HepG2 (cell line): ENCODE data around the gene UBTF. TPM values are rescaled to one million over a fixed set of nuclear protein-coding genes. Genes with fewer than 3 reads are reported as not detected.

Experiments
- ETV6 ChIP-seq: sonication (generic); formaldehyde crosslinking; conservative IDR thresholded peaks from 2 replicates; pipeline ENCODE4 v1.4.0; 2020; ENCODE audit warnings: missing genetic modification reagents
- FIP1L1 ChIP-seq: fragments of 200-400 bp; formaldehyde crosslinking; IDR thresholded peaks from 2 replicates; pipeline ENCODE4 v1.6.1; 2018; ENCODE audit warnings: low read depth, mild to moderate bottlenecking, low read length, moderate library complexity, borderline replicate concordance; ENCODE audit not compliant: insufficient read depth
- HCFC1 ChIP-seq: fragments of 150-350 bp; IDR thresholded peaks from 2 replicates; pipeline ENCODE4 v1.6.1; 2014; ENCODE audit warnings: low read depth, low read length
- MAZ ChIP-seq, 2 experiments: sonication (generic) in 1 of 2; formaldehyde crosslinking in 1 of 2; IDR thresholded peaks; 2 replicates each; pipeline versions ENCODE4 v1.5.0 to v1.6.1; 2012 to 2020; ENCODE audit warnings: low read depth in 2 of 2, mild to moderate bottlenecking in 2 of 2, borderline replicate concordance in 1 of 2, improper control_type of control experiment in 1 of 2, low read length in 1 of 2, missing genetic modification reagents in 1 of 2, moderate library complexity in 1 of 2
- NCOA1 ChIP-seq: sonication (generic); formaldehyde crosslinking; IDR thresholded peaks from 2 replicates; pipeline ENCODE4 v1.9.0; 2021; ENCODE audit warnings: missing genetic modification reagents
- PCBP1 ChIP-seq: fragments of 200-400 bp; formaldehyde crosslinking; IDR thresholded peaks from 2 replicates; pipeline ENCODE4 v1.6.1; 2017; ENCODE audit warnings: mild to moderate bottlenecking, low read depth, low read length, borderline replicate concordance
- SETDB1 ChIP-seq: sonication (generic); formaldehyde crosslinking; IDR thresholded peaks from 2 replicates; pipeline ENCODE4 v1.5.1; 2020; ENCODE audit warnings: missing genetic modification reagents, mild to moderate bottlenecking, borderline replicate concordance
- SMARCE1 ChIP-seq: fragments of 450-650 bp; IDR thresholded peaks from 2 replicates; pipeline ENCODE4 v1.6.1; 2017; ENCODE audit warnings: borderline replicate concordance
- TGIF2 ChIP-seq: IDR thresholded peaks from 2 replicates; pipeline ENCODE4 v1.6.1; 2016; ENCODE audit warnings: control low read depth, missing compliant biosample characterization
- ZBTB1 ChIP-seq: sonication (generic); formaldehyde crosslinking; IDR thresholded peaks from 2 replicates; pipeline ENCODE4 v1.4.0; 2020; ENCODE audit warnings: missing genetic modification reagents, borderline replicate concordance
- ZFP62 ChIP-seq: sonication (generic); formaldehyde crosslinking; IDR thresholded peaks from 2 replicates; pipeline ENCODE4 v1.4.0; 2020; ENCODE audit warnings: missing genetic modification reagents
- ZNF10 ChIP-seq: sonication (generic); formaldehyde crosslinking; IDR thresholded peaks from 2 replicates; pipeline ENCODE4 v1.4.0; 2020; ENCODE audit warnings: mild to moderate bottlenecking, low read depth, missing genetic modification reagents, borderline replicate concordance
- ZNF317 ChIP-seq: sonication (generic); formaldehyde crosslinking; IDR thresholded peaks from 2 replicates; pipeline ENCODE4 v1.5.0; 2020; ENCODE audit warnings: mild to moderate bottlenecking, missing genetic modification reagents
- ZNF703 ChIP-seq: sonication (generic); formaldehyde crosslinking; IDR thresholded peaks from 2 replicates; pipeline ENCODE4 v1.5.1; 2020; ENCODE audit warnings: missing genetic modification reagents, mild to moderate bottlenecking, moderate library complexity, borderline replicate concordance
- polyA plus RNA-seq, 8 experiments: library from polyadenylated mRNA; depleted of rRNA in 3 of 8; stranded (reverse) in 7 of 8; unstranded in 1 of 8; fragments of >200 nt; fragmentation: Illumina TruSeq in 4 of 8; extraction: Trizol in 4 of 8; gene quantifications; 2 replicates each; pipeline versions ENCODE4 v1.2.1 to v1.2.3, GENCODE V29; 2011 to 2016; ENCODE audit warnings: low read depth in 4 of 8, missing spikeins in 1 of 8, mixed read lengths in 1 of 8; ENCODE audit not compliant: insufficient read depth in 1 of 8
- total RNA-seq, 5 experiments: library from RNA; depleted of rRNA; stranded (reverse); fragments of >200 nt; fragmentation: Illumina TruSeq; extraction: Trizol; gene quantifications; 2 replicates each; pipeline ENCODE4 v1.2.3, GENCODE V29; 2016; ENCODE audit warnings: low read depth in 1 of 5
- TF ChIP-seq, protein P1 (sequence below): sonication (generic); formaldehyde crosslinking; IDR thresholded peaks from 2 replicates; pipeline ENCODE4 v1.4.0; 2020; ENCODE audit warnings: mild to moderate bottlenecking, missing genetic modification reagents, borderline replicate concordance
- TF ChIP-seq, protein P2 (sequence below): sonication (generic); formaldehyde crosslinking; IDR thresholded peaks from 2 replicates; pipeline ENCODE4 v1.8.0; 2022; ENCODE audit warnings: low read depth, missing genetic modification reagents
- TF ChIP-seq, protein P3 (sequence below): IDR thresholded peaks from 2 replicates; pipeline ENCODE4 v1.6.1; 2018; ENCODE audit warnings: missing genetic modification reagents

The UBTF gene
- total and polyA plus RNA-seq, 2 of the 13 experiments (the other 11 are each of a cell fraction or from before 2014, with no cell fraction given), result 15.2 to 60.9 TPM

DNA sequence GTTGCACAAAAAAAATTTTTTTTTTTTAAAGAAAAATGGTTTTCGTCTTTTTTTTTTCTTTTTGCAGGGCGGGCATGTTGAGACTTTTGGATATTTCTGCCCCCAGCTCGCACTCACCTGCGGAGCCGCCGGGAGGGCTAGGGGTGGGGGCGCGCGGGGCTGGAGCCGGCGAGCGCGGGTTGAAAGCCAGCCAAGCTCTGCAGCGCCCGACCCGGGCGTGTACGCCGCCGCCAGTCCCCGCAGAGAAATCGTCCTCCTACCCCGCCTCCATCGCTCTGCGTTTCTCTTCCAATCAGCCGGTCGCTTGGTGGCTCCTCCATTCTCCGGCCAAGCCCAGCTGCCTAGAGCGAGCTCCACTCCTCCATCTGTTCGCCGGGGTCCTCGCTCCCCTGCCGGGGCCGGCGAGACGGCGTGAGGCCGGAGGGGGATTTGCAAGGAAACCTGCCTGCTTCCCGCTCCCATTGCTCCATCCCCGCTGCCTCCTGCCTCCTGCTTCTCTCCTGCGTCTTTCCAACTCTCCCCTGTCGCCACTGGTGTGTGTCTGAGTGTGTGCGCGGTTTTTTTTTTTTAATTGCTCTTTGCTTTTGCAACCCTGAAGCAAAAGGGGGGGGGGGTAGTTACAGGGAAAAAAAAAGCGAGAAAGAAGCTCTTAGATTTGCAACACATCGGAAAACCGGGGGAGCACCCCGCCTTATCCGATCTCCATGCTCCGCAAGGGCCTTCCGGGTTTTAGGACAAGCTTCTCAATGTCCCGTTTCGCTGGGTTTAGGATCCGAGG lies 1.8 kb upstream of the UBTF start (continued):
- TF ChIP-seq, protein P1, sequence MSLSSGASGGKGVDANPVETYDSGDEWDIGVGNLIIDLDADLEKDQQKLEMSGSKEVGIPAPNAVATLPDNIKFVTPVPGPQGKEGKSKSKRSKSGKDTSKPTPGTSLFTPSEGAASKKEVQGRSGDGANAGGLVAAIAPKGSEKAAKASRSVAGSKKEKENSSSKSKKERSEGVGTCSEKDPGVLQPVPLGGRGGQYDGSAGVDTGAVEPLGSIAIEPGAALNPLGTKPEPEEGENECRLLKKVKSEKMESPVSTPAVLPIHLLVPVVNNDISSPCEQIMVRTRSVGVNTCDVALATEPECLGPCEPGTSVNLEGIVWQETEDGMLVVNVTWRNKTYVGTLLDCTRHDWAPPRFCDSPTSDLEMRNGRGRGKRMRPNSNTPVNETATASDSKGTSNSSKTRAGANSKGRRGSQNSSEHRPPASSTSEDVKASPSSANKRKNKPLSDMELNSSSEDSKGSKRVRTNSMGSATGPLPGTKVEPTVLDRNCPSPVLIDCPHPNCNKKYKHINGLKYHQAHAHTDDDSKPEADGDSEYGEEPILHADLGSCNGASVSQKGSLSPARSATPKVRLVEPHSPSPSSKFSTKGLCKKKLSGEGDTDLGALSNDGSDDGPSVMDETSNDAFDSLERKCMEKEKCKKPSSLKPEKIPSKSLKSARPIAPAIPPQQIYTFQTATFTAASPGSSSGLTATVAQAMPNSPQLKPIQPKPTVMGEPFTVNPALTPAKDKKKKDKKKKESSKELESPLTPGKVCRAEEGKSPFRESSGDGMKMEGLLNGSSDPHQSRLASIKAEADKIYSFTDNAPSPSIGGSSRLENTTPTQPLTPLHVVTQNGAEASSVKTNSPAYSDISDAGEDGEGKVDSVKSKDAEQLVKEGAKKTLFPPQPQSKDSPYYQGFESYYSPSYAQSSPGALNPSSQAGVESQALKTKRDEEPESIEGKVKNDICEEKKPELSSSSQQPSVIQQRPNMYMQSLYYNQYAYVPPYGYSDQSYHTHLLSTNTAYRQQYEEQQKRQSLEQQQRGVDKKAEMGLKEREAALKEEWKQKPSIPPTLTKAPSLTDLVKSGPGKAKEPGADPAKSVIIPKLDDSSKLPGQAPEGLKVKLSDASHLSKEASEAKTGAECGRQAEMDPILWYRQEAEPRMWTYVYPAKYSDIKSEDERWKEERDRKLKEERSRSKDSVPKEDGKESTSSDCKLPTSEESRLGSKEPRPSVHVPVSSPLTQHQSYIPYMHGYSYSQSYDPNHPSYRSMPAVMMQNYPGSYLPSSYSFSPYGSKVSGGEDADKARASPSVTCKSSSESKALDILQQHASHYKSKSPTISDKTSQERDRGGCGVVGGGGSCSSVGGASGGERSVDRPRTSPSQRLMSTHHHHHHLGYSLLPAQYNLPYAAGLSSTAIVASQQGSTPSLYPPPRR (CRISPR knock-in tag), result 0 out of 2 replicates have a peak, but pooled peaks have one; percentile 26
- TF ChIP-seq PCBP1 (no peak), SETDB1 (no peak), ZNF10 (no peak), MAZ (IDR thresholded peaks at IDR 0.05; ENCODE audit: borderline replicate concordance, low read depth, low read length) (peak; percentile 27; the same call in 1 of the 2 replicates), MAZ (CRISPR knock-in tag; IDR thresholded peaks at IDR 0.05; ENCODE audit: low read depth) (peak; percentile 53), TGIF2 (CRISPR knock-in tag) (0 out of 2 replicates have a peak, but pooled peaks have one; percentile 62), HCFC1 (no peak), ZBTB1 (CRISPR knock-in tag) (no peak), SMARCE1 (no peak), FIP1L1 (no peak), ZNF703 (CRISPR knock-in tag) (no peak), ZNF317 (CRISPR knock-in tag) (no peak), NCOA1 (no peak; the same call in 1 of the 2 replicates), ETV6 (0 out of 2 replicates have a peak, but pooled peaks have one; percentile 46), ZFP62 (CRISPR knock-in tag) (no peak)
- TF ChIP-seq, protein P2, sequence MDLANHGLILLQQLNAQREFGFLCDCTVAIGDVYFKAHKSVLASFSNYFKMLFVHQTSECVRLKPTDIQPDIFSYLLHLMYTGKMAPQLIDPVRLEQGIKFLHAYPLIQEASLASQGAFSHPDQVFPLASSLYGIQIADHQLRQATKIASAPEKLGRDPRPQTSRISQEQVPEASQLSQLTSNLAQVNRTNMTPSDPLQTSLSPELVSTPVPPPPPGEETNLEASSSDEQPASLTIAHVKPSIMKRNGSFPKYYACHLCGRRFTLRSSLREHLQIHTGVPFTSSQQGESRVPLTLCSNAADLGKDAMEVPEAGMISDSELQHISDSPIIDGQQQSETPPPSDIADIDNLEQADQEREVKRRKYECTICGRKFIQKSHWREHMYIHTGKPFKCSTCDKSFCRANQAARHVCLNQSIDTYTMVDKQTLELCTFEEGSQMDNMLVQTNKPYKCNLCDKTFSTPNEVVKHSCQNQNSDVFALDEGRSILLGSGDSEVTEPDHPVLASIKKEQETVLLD (CRISPR knock-in tag), result 0 out of 2 replicates have a peak, but pooled peaks have one; percentile 26
- TF ChIP-seq, protein P3, sequence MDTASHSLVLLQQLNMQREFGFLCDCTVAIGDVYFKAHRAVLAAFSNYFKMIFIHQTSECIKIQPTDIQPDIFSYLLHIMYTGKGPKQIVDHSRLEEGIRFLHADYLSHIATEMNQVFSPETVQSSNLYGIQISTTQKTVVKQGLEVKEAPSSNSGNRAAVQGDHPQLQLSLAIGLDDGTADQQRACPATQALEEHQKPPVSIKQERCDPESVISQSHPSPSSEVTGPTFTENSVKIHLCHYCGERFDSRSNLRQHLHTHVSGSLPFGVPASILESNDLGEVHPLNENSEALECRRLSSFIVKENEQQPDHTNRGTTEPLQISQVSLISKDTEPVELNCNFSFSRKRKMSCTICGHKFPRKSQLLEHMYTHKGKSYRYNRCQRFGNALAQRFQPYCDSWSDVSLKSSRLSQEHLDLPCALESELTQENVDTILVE (CRISPR knock-in tag), result no peak; the same call in 1 of the 2 replicates
